EH (cell line): ENCODE results near the gene FFAR2.
"Not testable (repeated sequence)": the region's sequence is repeated elsewhere in the genome, so short reads cannot be mapped to it uniquely, and the experiment has no call there.

Experiments
- DNase-seq: peaks from one replicate; pipeline ENCODE4 v3.0.0-alpha.2; 2015; ENCODE audit warnings: low read depth

FFAR2 gene

GRCh38 chr19:35447606-35448469, at the start of gene FFAR2:
Gene FFAR2, plus strand, starts transcription at chr19:35448257. Its CDS starts 1,458 bp downstream, at chr19:35449715.
- no peak for DNase-seq

- no peak for DNase-seq
These were observed 49.5 kb upstream of the FFAR2 start for GRCh38 chr19:35398570-35398969.

GRCh38 chr19:35399231-35399630, 48.8 kb upstream of the FFAR2 start:
- DNase-seq: no peak

- DNase-seq: no peak
These were observed 47.9 kb upstream of the FFAR2 start for GRCh38 chr19:35399948-35400772.

- DNase-seq: no peak
These were observed 47.3 kb upstream of the FFAR2 start for GRCh38 chr19:35400773-35401100.

- not testable (repeated sequence) for DNase-seq
These were observed 46.6 kb upstream of the FFAR2 start for GRCh38 chr19:35401416-35401815.

- DNase-seq: no peak
These were observed 44.8 kb upstream of the FFAR2 start for GRCh38 chr19:35403116-35403760.

GRCh38 chr19:35404879-35405622, 43.0 kb upstream of the FFAR2 start:
- peak; percentile 80 for DNase-seq

- no peak for DNase-seq
These were observed 40.4 kb upstream of the FFAR2 start for GRCh38 chr19:35407619-35408018.

- no peak for DNase-seq
These were observed 39.5 kb upstream of the FFAR2 start for GRCh38 chr19:35408284-35409171.

GRCh38 chr19:35409191-35409590, 38.9 kb upstream of the FFAR2 start:
- DNase-seq: no peak

GRCh38 chr19:35410487-35410886, 37.6 kb upstream of the FFAR2 start:
- no peak for DNase-seq

GRCh38 chr19:35414442-35414841, 33.6 kb upstream of the FFAR2 start:
- no peak for DNase-seq

- no peak for DNase-seq
These were observed 31.7 kb upstream of the FFAR2 start for GRCh38 chr19:35416331-35416730.

GRCh38 chr19:35417278-35417677, 30.8 kb upstream of the FFAR2 start:
- DNase-seq: no peak

GRCh38 chr19:35417713-35418534, 30.1 kb upstream of the FFAR2 start:
- DNase-seq: no peak

- no peak for DNase-seq
These were observed 29.0 kb upstream of the FFAR2 start for GRCh38 chr19:35419046-35419445.

GRCh38 chr19:35419805-35420204, 28.3 kb upstream of the FFAR2 start:
- no peak for DNase-seq

- DNase-seq: no peak
These were observed 26.7 kb upstream of the FFAR2 start for GRCh38 chr19:35421362-35421761.

- DNase-seq: not testable (repeated sequence)
These were observed 24.7 kb upstream of the FFAR2 start for GRCh38 chr19:35423406-35423805.
